Measurements from ENCODE around the gene AXIN1.

The AXIN1 gene

GRCh38 chr16:325375-326145, 27.0 kb downstream of the AXIN1 start:
- no peak for DNase-seq (ENCODE audit: low read depth)
- no peak overlapping the region for H3K4me3 ChIP-seq (ENCODE audit: low read depth, low read length)
- in situ Hi-C loops (cut with HindIII; ENCODE audit: low sequenced_read_pairs), result no loop called here
- TF ChIP-seq CTCF (IDR thresholded peaks at IDR 0.05; ENCODE audit: low read depth, low read length, missing control alignments), result no peak

DNA sequence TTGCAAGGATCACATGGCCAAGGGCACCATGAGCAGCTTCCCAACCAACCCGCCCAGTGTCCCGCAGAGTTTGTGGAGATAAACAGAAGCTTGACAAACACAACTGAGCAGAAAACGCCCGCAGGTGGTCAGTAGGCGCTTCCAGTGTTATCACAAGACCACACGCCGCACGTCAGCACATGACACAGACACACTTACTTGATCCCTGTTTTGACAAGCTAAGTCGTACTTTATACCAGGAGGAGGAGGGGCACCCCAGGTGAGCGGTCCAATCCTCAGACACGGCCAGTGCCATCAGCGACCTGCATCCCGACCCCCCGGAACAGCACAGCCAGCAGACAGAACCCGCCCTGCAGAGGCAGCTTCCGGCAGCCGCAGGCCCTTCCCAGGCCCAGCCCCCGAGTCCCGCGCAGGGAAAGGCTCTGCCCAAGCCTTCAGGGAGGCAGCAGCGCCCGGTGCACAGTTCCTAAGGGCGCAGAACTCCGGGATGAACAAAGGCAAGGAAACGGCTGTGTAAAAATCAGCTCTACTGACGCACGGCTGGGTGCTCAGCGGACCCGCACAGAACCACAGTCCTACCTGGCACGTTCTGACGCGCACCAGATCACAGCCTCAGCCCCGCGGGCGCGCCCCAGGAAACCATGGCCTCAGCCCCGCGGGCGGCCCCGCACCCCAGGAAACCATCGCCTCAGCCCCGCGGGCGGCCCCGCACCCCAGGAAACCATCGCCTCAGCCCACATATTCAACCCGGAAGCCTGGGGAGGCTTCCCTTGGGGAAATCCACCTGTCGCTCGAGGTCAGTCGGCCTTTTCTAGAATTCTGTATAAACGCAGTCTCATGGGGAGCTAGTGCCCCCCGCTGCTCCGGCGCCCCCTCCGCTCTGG, 27.8 kb downstream of the AXIN1 start:
- in situ Hi-C loops (cut with HindIII; ENCODE audit: low sequenced_read_pairs), result loop anchor here (5.0 kb wide), 1 partner anchor 38 kb away; no protein-coding TSS in a partner anchor
- DNase-seq (ENCODE audit: low read depth), result no peak
- H3K4me3 ChIP-seq (ENCODE audit: low read depth, low read length), result no peak overlapping the region
- no peak for TF ChIP-seq CTCF (IDR thresholded peaks at IDR 0.05; ENCODE audit: low read depth, low read length, missing control alignments)

DNA sequence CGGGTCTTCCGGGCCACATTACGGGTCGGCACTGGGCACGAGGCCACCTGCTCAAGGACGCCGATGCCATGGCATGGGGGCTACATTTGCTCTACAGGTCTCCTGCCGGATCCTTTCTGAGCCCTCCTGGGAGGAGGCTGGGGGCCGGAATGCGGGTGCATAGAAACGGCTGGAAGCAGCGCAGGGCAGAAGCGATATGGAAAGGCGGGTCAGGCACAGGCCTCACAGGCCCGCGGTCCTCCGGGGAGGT, 28.4 kb downstream of the AXIN1 start:
- no peak overlapping the region for H3K4me3 ChIP-seq (ENCODE audit: low read depth, low read length)
- DNase-seq (ENCODE audit: low read depth), result no peak
- in situ Hi-C loops (cut with HindIII; ENCODE audit: low sequenced_read_pairs), result loop anchor here (5.0 kb wide), 1 partner anchor 38 kb away; no protein-coding TSS in a partner anchor
- no peak for TF ChIP-seq CTCF (IDR thresholded peaks at IDR 0.05; ENCODE audit: low read depth, low read length, missing control alignments)

GRCh38 chr16:322476-323143, 29.9 kb downstream of the AXIN1 start:
- no peak for TF ChIP-seq CTCF (IDR thresholded peaks at IDR 0.05; ENCODE audit: low read depth, low read length, missing control alignments)
- H3K4me3 ChIP-seq (ENCODE audit: low read depth, low read length), result no peak overlapping the region
- in situ Hi-C loops (cut with HindIII; ENCODE audit: low sequenced_read_pairs), result loop anchor here (5.0 kb wide), 1 partner anchor 40 kb away; no protein-coding TSS in a partner anchor

GRCh38 chr16:321532-321931, 31.0 kb downstream of the AXIN1 start:
- in situ Hi-C loops (cut with HindIII; ENCODE audit: low sequenced_read_pairs), result loop anchor here (5.0 kb wide), 1 partner anchor 41 kb away; no protein-coding TSS in a partner anchor
- no peak for TF ChIP-seq CTCF (IDR thresholded peaks at IDR 0.05; ENCODE audit: low read depth, low read length, missing control alignments)
- DNase-seq (ENCODE audit: low read depth), result no peak
- H3K4me3 ChIP-seq (ENCODE audit: low read depth, low read length), result no peak overlapping the region

More at GRCh38 chr16:322476-323143, 29.9 kb downstream of the AXIN1 start:
- DNase-seq (ENCODE audit: low read depth), result no peak

DNA sequence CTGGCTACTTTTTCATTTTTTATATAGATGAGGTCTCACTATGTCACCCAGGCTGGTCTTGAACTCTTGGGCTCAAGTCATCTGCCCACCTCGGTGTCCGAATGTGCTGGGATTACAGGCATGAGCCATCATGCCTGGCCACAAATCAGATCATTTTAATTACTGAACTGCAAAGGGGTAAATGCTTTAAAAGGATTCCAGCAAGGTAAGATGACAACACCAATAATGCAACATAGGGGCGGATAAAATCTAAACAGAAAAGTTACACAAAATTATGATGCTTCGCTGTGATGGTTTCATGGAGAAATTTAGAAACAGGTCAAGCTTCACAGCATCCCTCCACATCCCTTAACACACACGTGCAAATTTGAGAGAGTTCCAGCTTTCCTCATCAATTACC, 32.3 kb downstream of the AXIN1 start:
- in situ Hi-C loops (cut with HindIII; ENCODE audit: low sequenced_read_pairs), result loop anchor here (5.0 kb wide), 1 partner anchor 42 kb away; no protein-coding TSS in a partner anchor
- no peak for DNase-seq (ENCODE audit: low read depth)
- TF ChIP-seq CTCF (IDR thresholded peaks at IDR 0.05; ENCODE audit: low read depth, low read length, missing control alignments), result no peak
- no peak overlapping the region for H3K4me3 ChIP-seq (ENCODE audit: low read depth, low read length)

Measured in astrocyte of the cerebellum (primary cell).